Colonic mucosa (tissue), 2 donors: Measurements from ENCODE around the gene TUBGCP5. TPM values are rescaled to one million over a fixed set of nuclear protein-coding genes. Genes with fewer than 3 reads are reported as not detected.

Source experiments
- total RNA-seq, 2 donors: library from RNA; stranded (reverse); fragmentation: NEBNext Ultra II Directional in 1 of 2; extraction: Animal tissue kit (Norgen Biotek cat#: 25700) in 1 of 2; gene quantifications; one replicate each; pipeline ENCODE4 v1.2.1, GENCODE V29; 2021
- donor health status: DM: no; HTN: no; CAD: no.
- donor health status: DM: no; HTN: no; CAD: no.

Gene TUBGCP5
- total RNA-seq, 2 donors from 2014 or later = 7.5 to 10.9 TPM

Other genes with a start within 250 kb of the TUBGCP5 start
- gene NIPA2, start 200.9 kb downstream of the TUBGCP5 start, total RNA-seq = 10 to 100 TPM; 72.2 to 99.5 TPM
- 100 to 1,000 TPM; 119 to 165 TPM for gene CYFIP1, start 59.2 kb downstream of the TUBGCP5 start, total RNA-seq
- gene GOLGA6L1, start 97.3 kb upstream of the TUBGCP5 start, total RNA-seq = not detected